GM23338 (cell line): ENCODE data around the gene RAD21L1. TPM values are rescaled to one million over a fixed set of nuclear protein-coding genes. Genes with fewer than 3 reads are reported as not detected.

Experiments
- ETS1 ChIP-seq: IDR thresholded peaks from 2 replicates; pipeline ENCODE4 v1.6.1; 2016; ENCODE audit warnings: antibody characterized with exemption
- EZH2 ChIP-seq: fragments of 200-600 bp; sonication (generic); IDR thresholded peaks from one replicate; pipeline ENCODE4 v1.8.0; 2017; ENCODE audit warnings: antibody characterized with exemption, mild to moderate bottlenecking, low read depth; ENCODE audit not compliant: unreplicated experiment
- EZH2phosphoT487 ChIP-seq: fragments of 200-600 bp; sonication (generic); IDR thresholded peaks from one replicate; pipeline ENCODE4 v1.8.1; 2018; ENCODE audit warnings: antibody characterized with exemption; ENCODE audit not compliant: unreplicated experiment
- JUNB ChIP-seq: IDR thresholded peaks from one replicate; pipeline ENCODE4 v1.6.1; 2016; ENCODE audit warnings: antibody characterized with exemption; ENCODE audit not compliant: unreplicated experiment
- NANOG ChIP-seq: IDR thresholded peaks from 2 replicates; pipeline ENCODE4 v1.6.1; 2016; ENCODE audit warnings: antibody characterized with exemption, borderline replicate concordance
- STAT1 ChIP-seq: IDR thresholded peaks from one replicate; pipeline ENCODE4 v1.6.1; 2016; ENCODE audit warnings: antibody characterized with exemption; ENCODE audit not compliant: unreplicated experiment
- ZNF331 ChIP-seq: fragments of 250-450 bp; sonication (Bioruptor Pico); IDR thresholded peaks from 2 replicates; pipeline ENCODE4 v1.5.0; 2020; ENCODE audit warnings: low read depth, mild to moderate bottlenecking, moderate library complexity
- polyA plus RNA-seq: library from polyadenylated mRNA; unstranded; fragments of >200 nt; fragmentation: Nextera tagmentation; extraction: Ambion mirVana; gene quantifications from 2 replicates; pipeline ENCODE4 v1.2.1, GENCODE V29; 2016
- total RNA-seq: library from RNA; depleted of rRNA; stranded (reverse); fragments of >200 nt; shearing (Covaris generic); gene quantifications from 2 replicates; pipeline ENCODE4 v1.2.3, GENCODE V29; 2014
- TF ChIP-seq, protein P1 (sequence below): fragments of 250-450 bp; sonication (Bioruptor Pico); IDR thresholded peaks from 2 replicates; pipeline ENCODE4 v1.5.0; 2020; ENCODE audit warnings: mild to moderate bottlenecking, moderate library complexity
- TF ChIP-seq, protein P2 (sequence below), 2 experiments: fragments of 200-600 bp in 1 of 2; sonication (generic) in 1 of 2; conservative IDR thresholded peaks; 2 replicates each; pipeline versions ENCODE4 v1.5.1 to v1.6.1; 2016 to 2017; ENCODE audit warnings: antibody characterized with exemption in 2 of 2, low read depth in 2 of 2, mild to moderate bottlenecking in 2 of 2, moderate library complexity in 1 of 2

The RAD21L1 gene
- total and polyA plus RNA-seq, 2 experiments from 2014 or later: 0.10 to 0.95 TPM

- TF ChIP-seq, protein P1, sequence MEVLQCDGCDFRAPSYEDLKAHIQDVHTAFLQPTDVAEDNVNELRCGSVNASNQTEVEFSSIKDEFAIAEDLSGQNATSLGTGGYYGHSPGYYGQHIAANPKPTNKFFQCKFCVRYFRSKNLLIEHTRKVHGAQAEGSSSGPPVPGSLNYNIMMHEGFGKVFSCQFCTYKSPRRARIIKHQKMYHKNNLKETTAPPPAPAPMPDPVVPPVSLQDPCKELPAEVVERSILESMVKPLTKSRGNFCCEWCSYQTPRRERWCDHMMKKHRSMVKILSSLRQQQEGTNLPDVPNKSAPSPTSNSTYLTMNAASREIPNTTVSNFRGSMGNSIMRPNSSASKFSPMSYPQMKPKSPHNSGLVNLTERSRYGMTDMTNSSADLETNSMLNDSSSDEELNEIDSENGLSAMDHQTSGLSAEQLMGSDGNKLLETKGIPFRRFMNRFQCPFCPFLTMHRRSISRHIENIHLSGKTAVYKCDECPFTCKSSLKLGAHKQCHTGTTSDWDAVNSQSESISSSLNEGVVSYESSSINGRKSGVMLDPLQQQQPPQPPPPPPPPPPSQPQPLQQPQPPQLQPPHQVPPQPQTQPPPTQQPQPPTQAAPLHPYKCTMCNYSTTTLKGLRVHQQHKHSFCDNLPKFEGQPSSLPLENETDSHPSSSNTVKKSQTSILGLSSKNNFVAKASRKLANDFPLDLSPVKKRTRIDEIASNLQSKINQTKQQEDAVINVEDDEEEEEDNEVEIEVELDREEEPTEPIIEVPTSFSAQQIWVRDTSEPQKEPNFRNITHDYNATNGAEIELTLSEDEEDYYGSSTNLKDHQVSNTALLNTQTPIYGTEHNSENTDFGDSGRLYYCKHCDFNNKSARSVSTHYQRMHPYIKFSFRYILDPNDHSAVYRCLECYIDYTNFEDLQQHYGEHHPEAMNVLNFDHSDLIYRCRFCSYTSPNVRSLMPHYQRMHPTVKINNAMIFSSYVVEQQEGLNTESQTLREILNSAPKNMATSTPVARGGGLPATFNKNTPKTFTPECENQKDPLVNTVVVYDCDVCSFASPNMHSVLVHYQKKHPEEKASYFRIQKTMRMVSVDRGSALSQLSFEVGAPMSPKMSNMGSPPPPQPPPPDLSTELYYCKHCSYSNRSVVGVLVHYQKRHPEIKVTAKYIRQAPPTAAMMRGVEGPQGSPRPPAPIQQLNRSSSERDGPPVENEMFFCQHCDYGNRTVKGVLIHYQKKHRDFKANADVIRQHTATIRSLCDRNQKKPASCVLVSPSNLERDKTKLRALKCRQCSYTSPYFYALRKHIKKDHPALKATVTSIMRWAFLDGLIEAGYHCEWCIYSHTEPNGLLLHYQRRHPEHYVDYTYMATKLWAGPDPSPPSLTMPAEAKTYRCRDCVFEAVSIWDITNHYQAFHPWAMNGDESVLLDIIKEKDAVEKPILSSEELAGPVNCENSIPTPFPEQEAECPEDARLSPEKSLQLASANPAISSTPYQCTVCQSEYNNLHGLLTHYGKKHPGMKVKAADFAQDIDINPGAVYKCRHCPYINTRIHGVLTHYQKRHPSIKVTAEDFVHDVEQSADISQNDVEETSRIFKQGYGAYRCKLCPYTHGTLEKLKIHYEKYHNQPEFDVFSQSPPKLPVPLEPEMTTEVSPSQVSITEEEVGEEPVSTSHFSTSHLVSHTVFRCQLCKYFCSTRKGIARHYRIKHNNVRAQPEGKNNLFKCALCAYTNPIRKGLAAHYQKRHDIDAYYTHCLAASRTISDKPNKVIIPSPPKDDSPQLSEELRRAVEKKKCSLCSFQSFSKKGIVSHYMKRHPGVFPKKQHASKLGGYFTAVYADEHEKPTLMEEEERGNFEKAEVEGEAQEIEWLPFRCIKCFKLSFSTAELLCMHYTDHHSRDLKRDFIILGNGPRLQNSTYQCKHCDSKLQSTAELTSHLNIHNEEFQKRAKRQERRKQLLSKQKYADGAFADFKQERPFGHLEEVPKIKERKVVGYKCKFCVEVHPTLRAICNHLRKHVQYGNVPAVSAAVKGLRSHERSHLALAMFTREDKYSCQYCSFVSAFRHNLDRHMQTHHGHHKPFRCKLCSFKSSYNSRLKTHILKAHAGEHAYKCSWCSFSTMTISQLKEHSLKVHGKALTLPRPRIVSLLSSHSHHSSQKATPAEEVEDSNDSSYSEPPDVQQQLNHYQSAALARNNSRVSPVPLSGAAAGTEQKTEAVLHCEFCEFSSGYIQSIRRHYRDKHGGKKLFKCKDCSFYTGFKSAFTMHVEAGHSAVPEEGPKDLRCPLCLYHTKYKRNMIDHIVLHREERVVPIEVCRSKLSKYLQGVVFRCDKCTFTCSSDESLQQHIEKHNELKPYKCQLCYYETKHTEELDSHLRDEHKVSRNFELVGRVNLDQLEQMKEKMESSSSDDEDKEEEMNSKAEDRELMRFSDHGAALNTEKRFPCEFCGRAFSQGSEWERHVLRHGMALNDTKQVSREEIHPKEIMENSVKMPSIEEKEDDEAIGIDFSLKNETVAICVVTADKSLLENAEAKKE (CRISPR knock-in tag): no peak
- TF ChIP-seq ZNF331 (CRISPR knock-in tag): no peak
- TF ChIP-seq ETS1: no peak
- TF ChIP-seq JUNB: no peak
- no peak for TF ChIP-seq NANOG
- no peak for TF ChIP-seq EZH2phosphoT487
- TF ChIP-seq EZH2: no peak
- TF ChIP-seq STAT1: no peak
- TF ChIP-seq, protein P2, sequence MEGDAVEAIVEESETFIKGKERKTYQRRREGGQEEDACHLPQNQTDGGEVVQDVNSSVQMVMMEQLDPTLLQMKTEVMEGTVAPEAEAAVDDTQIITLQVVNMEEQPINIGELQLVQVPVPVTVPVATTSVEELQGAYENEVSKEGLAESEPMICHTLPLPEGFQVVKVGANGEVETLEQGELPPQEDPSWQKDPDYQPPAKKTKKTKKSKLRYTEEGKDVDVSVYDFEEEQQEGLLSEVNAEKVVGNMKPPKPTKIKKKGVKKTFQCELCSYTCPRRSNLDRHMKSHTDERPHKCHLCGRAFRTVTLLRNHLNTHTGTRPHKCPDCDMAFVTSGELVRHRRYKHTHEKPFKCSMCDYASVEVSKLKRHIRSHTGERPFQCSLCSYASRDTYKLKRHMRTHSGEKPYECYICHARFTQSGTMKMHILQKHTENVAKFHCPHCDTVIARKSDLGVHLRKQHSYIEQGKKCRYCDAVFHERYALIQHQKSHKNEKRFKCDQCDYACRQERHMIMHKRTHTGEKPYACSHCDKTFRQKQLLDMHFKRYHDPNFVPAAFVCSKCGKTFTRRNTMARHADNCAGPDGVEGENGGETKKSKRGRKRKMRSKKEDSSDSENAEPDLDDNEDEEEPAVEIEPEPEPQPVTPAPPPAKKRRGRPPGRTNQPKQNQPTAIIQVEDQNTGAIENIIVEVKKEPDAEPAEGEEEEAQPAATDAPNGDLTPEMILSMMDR (conservative IDR thresholded peaks at IDR 0.05; ENCODE audit: low read depth in 2 of 2): no peak
Observed at GRCh38 chr20:1198751-1199150, 27.1 kb upstream of the RAD21L1 start (continued).
